ENCODE measurements around the gene CCNL1. TPM values are rescaled to one million over a fixed set of nuclear protein-coding genes. Genes with fewer than 3 reads are reported as not detected.

CCNL1 gene
- total RNA-seq, 1 experiment from 2014 or later: 118 TPM

DNA sequence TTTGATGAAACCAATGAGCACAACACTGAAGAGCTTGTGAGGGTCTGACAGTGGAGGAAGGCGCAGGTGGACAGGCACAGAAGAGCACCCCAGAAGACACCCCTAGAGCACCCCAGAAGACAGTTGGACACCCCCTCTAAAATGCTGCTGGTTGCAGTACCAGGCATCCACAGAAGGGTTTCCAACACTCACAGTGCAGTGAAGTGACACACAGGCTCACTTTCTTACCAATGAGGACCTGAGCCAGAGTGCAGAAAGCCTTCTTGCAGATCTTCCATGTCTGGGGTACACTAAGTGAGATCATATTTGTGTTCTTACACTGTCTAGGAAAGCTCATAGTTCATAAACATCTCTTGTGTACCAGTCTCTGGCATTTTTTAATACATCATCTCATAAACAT is 27.6 kb downstream of the CCNL1 start:
- TF ChIP-seq, protein P1, sequence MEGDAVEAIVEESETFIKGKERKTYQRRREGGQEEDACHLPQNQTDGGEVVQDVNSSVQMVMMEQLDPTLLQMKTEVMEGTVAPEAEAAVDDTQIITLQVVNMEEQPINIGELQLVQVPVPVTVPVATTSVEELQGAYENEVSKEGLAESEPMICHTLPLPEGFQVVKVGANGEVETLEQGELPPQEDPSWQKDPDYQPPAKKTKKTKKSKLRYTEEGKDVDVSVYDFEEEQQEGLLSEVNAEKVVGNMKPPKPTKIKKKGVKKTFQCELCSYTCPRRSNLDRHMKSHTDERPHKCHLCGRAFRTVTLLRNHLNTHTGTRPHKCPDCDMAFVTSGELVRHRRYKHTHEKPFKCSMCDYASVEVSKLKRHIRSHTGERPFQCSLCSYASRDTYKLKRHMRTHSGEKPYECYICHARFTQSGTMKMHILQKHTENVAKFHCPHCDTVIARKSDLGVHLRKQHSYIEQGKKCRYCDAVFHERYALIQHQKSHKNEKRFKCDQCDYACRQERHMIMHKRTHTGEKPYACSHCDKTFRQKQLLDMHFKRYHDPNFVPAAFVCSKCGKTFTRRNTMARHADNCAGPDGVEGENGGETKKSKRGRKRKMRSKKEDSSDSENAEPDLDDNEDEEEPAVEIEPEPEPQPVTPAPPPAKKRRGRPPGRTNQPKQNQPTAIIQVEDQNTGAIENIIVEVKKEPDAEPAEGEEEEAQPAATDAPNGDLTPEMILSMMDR (IDR thresholded peaks at IDR 0.05): no peak
- TF ChIP-seq POLR2AphosphoS5 (IDR thresholded peaks at IDR 0.05; ENCODE audit: low read depth, low read length) (no peak), SIN3A (IDR thresholded peaks at IDR 0.05; ENCODE audit: borderline replicate concordance, insufficient read depth, low read depth, low read length) (no peak), TCF7L2 (IDR thresholded peaks at IDR 0.05; ENCODE audit: low read depth, low read length) (no peak)
- TF ChIP-seq, protein P2, sequence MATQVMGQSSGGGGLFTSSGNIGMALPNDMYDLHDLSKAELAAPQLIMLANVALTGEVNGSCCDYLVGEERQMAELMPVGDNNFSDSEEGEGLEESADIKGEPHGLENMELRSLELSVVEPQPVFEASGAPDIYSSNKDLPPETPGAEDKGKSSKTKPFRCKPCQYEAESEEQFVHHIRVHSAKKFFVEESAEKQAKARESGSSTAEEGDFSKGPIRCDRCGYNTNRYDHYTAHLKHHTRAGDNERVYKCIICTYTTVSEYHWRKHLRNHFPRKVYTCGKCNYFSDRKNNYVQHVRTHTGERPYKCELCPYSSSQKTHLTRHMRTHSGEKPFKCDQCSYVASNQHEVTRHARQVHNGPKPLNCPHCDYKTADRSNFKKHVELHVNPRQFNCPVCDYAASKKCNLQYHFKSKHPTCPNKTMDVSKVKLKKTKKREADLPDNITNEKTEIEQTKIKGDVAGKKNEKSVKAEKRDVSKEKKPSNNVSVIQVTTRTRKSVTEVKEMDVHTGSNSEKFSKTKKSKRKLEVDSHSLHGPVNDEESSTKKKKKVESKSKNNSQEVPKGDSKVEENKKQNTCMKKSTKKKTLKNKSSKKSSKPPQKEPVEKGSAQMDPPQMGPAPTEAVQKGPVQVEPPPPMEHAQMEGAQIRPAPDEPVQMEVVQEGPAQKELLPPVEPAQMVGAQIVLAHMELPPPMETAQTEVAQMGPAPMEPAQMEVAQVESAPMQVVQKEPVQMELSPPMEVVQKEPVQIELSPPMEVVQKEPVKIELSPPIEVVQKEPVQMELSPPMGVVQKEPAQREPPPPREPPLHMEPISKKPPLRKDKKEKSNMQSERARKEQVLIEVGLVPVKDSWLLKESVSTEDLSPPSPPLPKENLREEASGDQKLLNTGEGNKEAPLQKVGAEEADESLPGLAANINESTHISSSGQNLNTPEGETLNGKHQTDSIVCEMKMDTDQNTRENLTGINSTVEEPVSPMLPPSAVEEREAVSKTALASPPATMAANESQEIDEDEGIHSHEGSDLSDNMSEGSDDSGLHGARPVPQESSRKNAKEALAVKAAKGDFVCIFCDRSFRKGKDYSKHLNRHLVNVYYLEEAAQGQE (IDR thresholded peaks at IDR 0.05; ENCODE audit: insufficient read depth in 1 of 2, low read depth in 2 of 2, low read length in 1 of 2): no peak
- POLR2A ChIA-PET: no interaction called here
- CTCF ChIA-PET: no interaction called here
- ATAC-seq (no peak), DNase-seq (ENCODE audit: low read depth, low spot score) (no peak)
- BruUV-seq (replicated peaks): no TSS peak
- intact Hi-C loops (cut with micrococcal nuclease; ENCODE audit: unreplicated experiment): loop anchor here (5.0 to 10.0 kb wide), 6 partner anchors 45 to 1250 kb away; no protein-coding TSS in a partner anchor
- in situ Hi-C loops (cut with HindIII; ENCODE audit: low pct_unique_long_range_greater_than_20kb, low sequenced_read_pairs): no loop called here
- Histone ChIP-seq H3K27ac (ENCODE audit: low read length) (no peak overlapping the region), H3K36me3 (ENCODE audit: control insufficient read depth, insufficient read depth, low read length) (no peaks in the 10 kb centered on the region), H3K27me3 (ENCODE audit: control insufficient read depth, insufficient read depth, low read length) (no peaks in the 10 kb centered on the region), H3K4me3 (ENCODE audit: low read depth in 2 of 2, low read length in 2 of 2) (no peak overlapping the region), H3K4me1 (ENCODE audit: control insufficient read depth, insufficient read depth, low read length) (peaks cover 52% of the 10 kb centered on the region), H3K9me3 (ENCODE audit: control insufficient read depth, insufficient read depth, low read depth, low read length) (no peaks in the 10 kb centered on the region)

DNA sequence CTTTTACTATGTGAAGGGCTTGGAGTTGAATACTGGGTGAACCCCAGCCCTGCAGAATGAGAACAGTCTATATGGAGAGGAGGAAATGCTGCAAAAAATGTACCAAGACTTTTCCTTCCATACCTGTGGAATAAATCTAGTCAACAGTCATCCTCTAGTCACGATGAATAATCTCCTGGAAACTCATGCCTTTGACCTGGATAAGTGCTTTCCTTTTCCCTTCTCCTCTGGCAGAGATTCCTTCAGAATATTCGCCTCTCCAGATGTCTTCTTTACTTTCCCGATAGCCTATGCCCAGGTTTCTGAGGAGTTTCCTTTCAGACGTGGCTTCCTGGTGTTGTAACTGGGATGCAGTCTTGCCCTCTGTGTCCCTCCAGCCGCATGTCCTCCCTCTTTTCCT is 28.1 kb downstream of the CCNL1 start:
- in situ Hi-C loops (cut with HindIII; ENCODE audit: low pct_unique_long_range_greater_than_20kb, low sequenced_read_pairs) (no loop called here), intact Hi-C loops (cut with micrococcal nuclease; ENCODE audit: unreplicated experiment) (loop anchor here (5.0 to 10.0 kb wide), 6 partner anchors 45 to 1250 kb away; no protein-coding TSS in a partner anchor)
- Histone ChIP-seq H3K4me1 (ENCODE audit: control insufficient read depth, insufficient read depth, low read length) (peaks cover 49% of the 10 kb centered on the region), H3K9me3 (ENCODE audit: control insufficient read depth, insufficient read depth, low read depth, low read length) (no peaks in the 10 kb centered on the region), H3K36me3 (ENCODE audit: control insufficient read depth, insufficient read depth, low read length) (no peaks in the 10 kb centered on the region), H3K4me3 (ENCODE audit: low read depth in 2 of 2, low read length in 2 of 2) (no peak overlapping the region), H3K27me3 (ENCODE audit: control insufficient read depth, insufficient read depth, low read length) (no peaks in the 10 kb centered on the region), H3K27ac (ENCODE audit: low read length) (no peak overlapping the region)
- ATAC-seq: no peak
- no TSS peak for BruUV-seq (replicated peaks)
- TF ChIP-seq TCF7L2 (IDR thresholded peaks at IDR 0.05; ENCODE audit: low read depth, low read length): no peak
- TF ChIP-seq POLR2AphosphoS5 (IDR thresholded peaks at IDR 0.05; ENCODE audit: low read depth, low read length): no peak
- TF ChIP-seq, protein P2 (IDR thresholded peaks at IDR 0.05; ENCODE audit: insufficient read depth in 1 of 2, low read depth in 2 of 2, low read length in 1 of 2): no peak
- TF ChIP-seq SIN3A (IDR thresholded peaks at IDR 0.05; ENCODE audit: borderline replicate concordance, insufficient read depth, low read depth, low read length): no peak
- TF ChIP-seq, protein P1 (IDR thresholded peaks at IDR 0.05): no peak
- no peak for DNase-seq (ENCODE audit: low read depth, low spot score)
- POLR2A ChIA-PET: no interaction called here
- CTCF ChIA-PET: interaction anchor here (0.6 to 2.2 kb wide), 2 partner anchors 10 to 414 kb away, joined by 5 to 6 read pairs; no protein-coding TSS in a partner anchor

All from Panc1 (cell line).